ENCODE results near the gene MGAT4A. TPM values are rescaled to one million over a fixed set of nuclear protein-coding genes. Genes with fewer than 3 reads are reported as not detected.

MGAT4A gene
- total and polyA plus RNA-seq, 2 of the 8 experiments (the other 6 are each of a cell fraction or from before 2014, with no cell fraction given) = 1.4 to 7.7 TPM

- H3K23ac ChIP-seq (ENCODE audit: insufficient read length) = no peak overlapping the region
- no peak overlapping the region for H3K18ac ChIP-seq (ENCODE audit: extremely low read depth, low read length)
- no peak overlapping the region for H2AFZ ChIP-seq (ENCODE audit: low read length)
- H3K36me3 ChIP-seq (ENCODE audit: control insufficient read depth in 2 of 4, insufficient read depth in 4 of 4, low read length in 3 of 4) = no peaks in the 10 kb centered on the region
- H4K91ac ChIP-seq (replicated peaks; ENCODE audit: insufficient read length, low read length) = no peak overlapping the region
- no peak overlapping the region for H3K56ac ChIP-seq (replicated peaks; ENCODE audit: insufficient read length, low read depth, low read length)
- DNase-seq (ENCODE audit: low read depth in 1 of 2, low spot score in 2 of 2) = no peak
- no peak overlapping the region for H2BK5ac ChIP-seq (ENCODE audit: low read depth, low read length)
- no peaks in the 10 kb centered on the region for H4K20me1 ChIP-seq (replicated peaks in 1 of 2; ENCODE audit: control insufficient read depth in 1 of 2, insufficient read depth in 2 of 2, low read length in 2 of 2)
- no peak overlapping the region; the same call in 1 of the 2 replicates for H4K8ac ChIP-seq (ENCODE audit: extremely low read depth, insufficient read depth, low read length)
- no peak overlapping the region for H3K14ac ChIP-seq (ENCODE audit: insufficient read length)
- H3K23me2 ChIP-seq (ENCODE audit: low read depth, low read length) = no peaks in the 10 kb centered on the region
- H3K79me1 ChIP-seq (ENCODE audit: low read depth, low read length) = no peaks in the 10 kb centered on the region
- ChIA-PET CTCF (ENCODE audit: partially characterized antibody) (interaction anchor here (1.6 kb wide), 1 partner anchor 24 kb away, joined by 3 read pairs; no protein-coding TSS in a partner anchor), POLR2A (ENCODE audit: partially characterized antibody) (no interaction called here)
- H2BK12ac ChIP-seq (ENCODE audit: low read depth, low read length) = no peak overlapping the region
- no peak for FAIRE-seq
- no peaks in the 10 kb centered on the region for H3K4me1 ChIP-seq (replicated peaks in 1 of 4; ENCODE audit: control insufficient read depth in 3 of 4, insufficient read depth in 4 of 4, low read length in 3 of 4)
- no peak overlapping the region for H3K9ac ChIP-seq (replicated peaks in 1 of 4; ENCODE audit: extremely low read depth in 1 of 4, low read depth in 3 of 4, low read length in 3 of 4)
- no peak overlapping the region for H2BK20ac ChIP-seq (ENCODE audit: low read length)
- H3K4me2 ChIP-seq (ENCODE audit: insufficient read depth in 1 of 2, low read depth in 2 of 2, low read length in 2 of 2) = no peak overlapping the region
- H2BK15ac ChIP-seq (ENCODE audit: low read length) = no peak overlapping the region
- no peaks in the 10 kb centered on the region for H3K79me2 ChIP-seq (ENCODE audit: control insufficient read depth in 1 of 2, insufficient read depth in 2 of 2, low read length in 2 of 2)
- no peaks in the 10 kb centered on the region for H3K9me3 ChIP-seq (ENCODE audit: insufficient read depth in 2 of 2, low read depth in 1 of 2, low read length in 1 of 2)
- H2BK120ac ChIP-seq (replicated peaks; ENCODE audit: low read depth, low read length) = no peak overlapping the region
- 93% methylated on average over 4 of the region's 4 CpGs; no CpG with 5 or more reads in 1 of the 2 experiments for WGBS, 2 experiments (ENCODE audit: extremely low coverage in 1 of 2, insufficient coverage in 1 of 2, insufficient read length in 1 of 2, insufficient replicate concordance in 2 of 2, low coverage in 1 of 2, low lambda C conversion rate in 2 of 2, missing lambda C conversion rate in 1 of 2)
- H2AK5ac ChIP-seq (ENCODE audit: low read depth, low read length) = no peak overlapping the region
- H4K5ac ChIP-seq (ENCODE audit: insufficient read length, low read depth, low read length) = no peak overlapping the region
- H3K27ac ChIP-seq (ENCODE audit: low read depth, low read length) = no peak overlapping the region
- no peak overlapping the region for H3K4ac ChIP-seq (replicated peaks; ENCODE audit: insufficient read length, low read depth, low read length)
- no peak overlapping the region for H3K4me3 ChIP-seq (ENCODE audit: extremely low read depth in 1 of 4, insufficient read depth in 2 of 4, low read depth in 3 of 4, low read length in 4 of 4)
- H3K27me3 ChIP-seq (replicated peaks in 1 of 4; ENCODE audit: control insufficient read depth in 3 of 4, extremely low read depth in 1 of 4, insufficient read depth in 3 of 4, low read length in 3 of 4) = no peaks in the 10 kb centered on the region
- TF ChIP-seq TBP (IDR thresholded peaks at IDR 0.05; ENCODE audit: low read depth, low read length) = no peak
- no peak for TF ChIP-seq RXRA (IDR thresholded peaks at IDR 0.05; ENCODE audit: insufficient read depth, low read depth, low read length)
- no peak for TF ChIP-seq PHF8 (conservative IDR thresholded peaks at IDR 0.05; ENCODE audit: low read depth, low read length)
- no peak for TF ChIP-seq SP4 (IDR thresholded peaks at IDR 0.05; ENCODE audit: low read length)
- no peak for TF ChIP-seq TAF7 (optimal IDR thresholded peaks at IDR 0.05; ENCODE audit: borderline replicate concordance, low read depth, low read length)
- no peak for TF ChIP-seq RAD21 (IDR thresholded peaks at IDR 0.05 in 1 of 2, conservative IDR thresholded peaks at IDR 0.05 in 1 of 2; ENCODE audit: low read depth in 2 of 2, low read length in 2 of 2)
- no peak for TF ChIP-seq CEBPB (IDR thresholded peaks at IDR 0.05; ENCODE audit: low read depth, low read length)
- TF ChIP-seq ZNF274 (IDR thresholded peaks at IDR 0.05; ENCODE audit: borderline replicate concordance, extremely low read depth, low read length) = no peak
- TF ChIP-seq SP2 (IDR thresholded peaks at IDR 0.05; ENCODE audit: low read length) = no peak
- no peak for TF ChIP-seq RNF2 (IDR thresholded peaks at IDR 0.05; ENCODE audit: borderline replicate concordance, low read depth, low read length, missing control alignments, poor library complexity, severe bottlenecking)
- TF ChIP-seq CTBP2 (IDR thresholded peaks at IDR 0.05; ENCODE audit: borderline replicate concordance, insufficient read depth, insufficient read length, low read length) = no peak
- TF ChIP-seq FOSL1 (IDR thresholded peaks at IDR 0.05; ENCODE audit: insufficient read depth, low read depth, low read length) = no peak
These were observed 72.0 kb downstream of the MGAT4A start for GRCh38 chr2:98658816-98659490.

All from H1 (cell line).